Skeletal muscle satellite cell (primary cell): ENCODE measurements around the gene CYB561A3.
A peak's percentile ranks its signal among the peaks of the same experiment; 100 is the strongest.

Experiments
- H3K27me3 ChIP-seq: 2 replicates; pipeline ENCODE4 v1.7.0; 2013; ENCODE audit warnings: low read length; ENCODE audit not compliant: control insufficient read depth, insufficient read depth
- H3K36me3 ChIP-seq: 2 replicates; pipeline ENCODE4 v1.7.0; 2013; ENCODE audit warnings: mild to moderate bottlenecking, control low read depth, low read length; ENCODE audit not compliant: insufficient read depth
- H3K4me1 ChIP-seq: 2 replicates; pipeline ENCODE4 v1.7.0; 2013; ENCODE audit warnings: low read length; ENCODE audit not compliant: control insufficient read depth, insufficient read depth
- H3K4me2 ChIP-seq: 2 replicates; pipeline ENCODE4 v1.7.0; 2013; ENCODE audit warnings: mild to moderate bottlenecking, low read length
- H3K4me3 ChIP-seq: 2 replicates; pipeline ENCODE4 v1.7.0; 2013; ENCODE audit warnings: low read length
- H3K9ac ChIP-seq: 2 replicates; pipeline ENCODE4 v1.7.0; 2013; ENCODE audit warnings: mild to moderate bottlenecking, low read depth, low read length, moderate library complexity
- H3K9me3 ChIP-seq: replicated peaks from 2 replicates; pipeline ENCODE4 v1.7.0; 2013; ENCODE audit warnings: mild to moderate bottlenecking, control low read depth, low read length

The CYB561A3 gene

GRCh38 chr11:61367406-61367805 is 5.7 kb upstream of the CYB561A3 start:
- Histone ChIP-seq H3K36me3 (peaks cover 53% of the 10 kb centered on the region), H3K4me1 (peaks cover 53% of the 10 kb centered on the region), H3K4me3 (no peak overlapping the region), H3K27me3 (no peaks in the 10 kb centered on the region), H3K9me3 (no peaks in the 10 kb centered on the region), H3K9ac (no peak overlapping the region), H3K4me2 (no peak overlapping the region)

GRCh38 chr11:61364012-61364675 is 2.5 kb upstream of the CYB561A3 start:
- Histone ChIP-seq H3K9ac (no peak overlapping the region), H3K36me3 (peaks cover 45% of the 10 kb centered on the region), H3K4me2 (peak overlapping the region; percentile 89), H3K4me1 (peaks cover 43% of the 10 kb centered on the region), H3K9me3 (no peaks in the 10 kb centered on the region), H3K4me3 (no peak overlapping the region), H3K27me3 (no peaks in the 10 kb centered on the region)

- Histone ChIP-seq H3K4me1 (peaks cover 30% of the 10 kb centered on the region), H3K27me3 (no peaks in the 10 kb centered on the region), H3K36me3 (peaks cover 30% of the 10 kb centered on the region), H3K4me3 (peak overlapping the region; percentile 87), H3K4me2 (peak overlapping the region; percentile 89), H3K9me3 (no peaks in the 10 kb centered on the region), H3K9ac (peak overlapping the region; percentile 94)
These were observed 827 bp upstream of the CYB561A3 start for GRCh38 chr11:61362542-61362875.

- H3K9me3 ChIP-seq: no peaks in the 10 kb centered on the region
- H3K4me3 ChIP-seq: peak overlapping the region; percentile 87
- peaks cover 22% of the 10 kb centered on the region for H3K4me1 ChIP-seq
- H3K36me3 ChIP-seq: peaks cover 20% of the 10 kb centered on the region
- H3K27me3 ChIP-seq: no peaks in the 10 kb centered on the region
- H3K9ac ChIP-seq: peak overlapping the region; percentile 94
- peak overlapping the region; percentile 89 for H3K4me2 ChIP-seq
These were observed 393 bp downstream of the CYB561A3 start for GRCh38 chr11:61361237-61361740.

- no peaks in the 10 kb centered on the region for H3K9me3 ChIP-seq
- H3K36me3 ChIP-seq: peaks cover 12% of the 10 kb centered on the region
- H3K27me3 ChIP-seq: no peaks in the 10 kb centered on the region
- no peak overlapping the region for H3K9ac ChIP-seq
- no peak overlapping the region for H3K4me3 ChIP-seq
- peaks cover 15% of the 10 kb centered on the region for H3K4me1 ChIP-seq
- no peak overlapping the region for H3K4me2 ChIP-seq
These were observed 2.2 kb downstream of the CYB561A3 start for GRCh38 chr11:61359516-61359915.

- peaks cover 8% of the 10 kb centered on the region for H3K36me3 ChIP-seq
These were observed 3.1 kb downstream of the CYB561A3 start for GRCh38 chr11:61358566-61358965.

GRCh38 chr11:61357894-61358239 is 3.8 kb downstream of the CYB561A3 start:
- H3K36me3 ChIP-seq: peaks cover 14% of the 10 kb centered on the region
- no peaks in the 10 kb centered on the region for H3K9me3 ChIP-seq
- H3K9ac ChIP-seq: no peak overlapping the region
- H3K4me2 ChIP-seq: no peak overlapping the region
- peaks cover 6% of the 10 kb centered on the region for H3K4me1 ChIP-seq
- H3K4me3 ChIP-seq: no peak overlapping the region
- H3K27me3 ChIP-seq: no peaks in the 10 kb centered on the region

More at GRCh38 chr11:61358566-61358965, 3.1 kb downstream of the CYB561A3 start:
- Histone ChIP-seq H3K4me2 (no peak overlapping the region), H3K9ac (no peak overlapping the region), H3K9me3 (no peaks in the 10 kb centered on the region), H3K4me1 (peaks cover 12% of the 10 kb centered on the region), H3K27me3 (no peaks in the 10 kb centered on the region), H3K4me3 (no peak overlapping the region)

GRCh38 chr11:61357233-61357893 is 4.3 kb downstream of the CYB561A3 start:
- H3K9me3 ChIP-seq: no peaks in the 10 kb centered on the region
- no peak overlapping the region for H3K4me3 ChIP-seq
- H3K4me1 ChIP-seq: peaks cover 6% of the 10 kb centered on the region
- H3K36me3 ChIP-seq: peaks cover 19% of the 10 kb centered on the region
- no peak overlapping the region for H3K9ac ChIP-seq
- H3K4me2 ChIP-seq: no peak overlapping the region
- no peaks in the 10 kb centered on the region for H3K27me3 ChIP-seq

GRCh38 chr11:61356706-61357105 is 5.0 kb downstream of the CYB561A3 start:
- H3K9me3 ChIP-seq: no peaks in the 10 kb centered on the region
- H3K36me3 ChIP-seq: peaks cover 20% of the 10 kb centered on the region
- no peak overlapping the region for H3K9ac ChIP-seq
- H3K4me1 ChIP-seq: peaks cover 6% of the 10 kb centered on the region
- no peaks in the 10 kb centered on the region for H3K27me3 ChIP-seq
- H3K4me3 ChIP-seq: no peak overlapping the region
- no peak overlapping the region for H3K4me2 ChIP-seq

- no peak overlapping the region for H3K4me3 ChIP-seq
- H3K36me3 ChIP-seq: peaks cover 38% of the 10 kb centered on the region
- no peaks in the 10 kb centered on the region for H3K27me3 ChIP-seq
- no peak overlapping the region for H3K4me2 ChIP-seq
- no peaks in the 10 kb centered on the region for H3K4me1 ChIP-seq
- no peak overlapping the region for H3K9ac ChIP-seq
- H3K9me3 ChIP-seq: no peaks in the 10 kb centered on the region
These were observed 7.5 kb downstream of the CYB561A3 start for GRCh38 chr11:61354208-61354607.

- Histone ChIP-seq H3K36me3 (peaks cover 46% of the 10 kb centered on the region), H3K4me3 (no peak overlapping the region), H3K4me1 (no peaks in the 10 kb centered on the region), H3K9ac (no peak overlapping the region), H3K27me3 (no peaks in the 10 kb centered on the region), H3K4me2 (no peak overlapping the region), H3K9me3 (no peaks in the 10 kb centered on the region)
These were observed 8.3 kb downstream of the CYB561A3 start for GRCh38 chr11:61353131-61354067.
